HUES64 (cell line): ENCODE data around the gene HNRNPA3. TPM values are rescaled to one million over a fixed set of nuclear protein-coding genes. Genes with fewer than 3 reads are reported as not detected.

Source experiments
- H3K27ac ChIP-seq: 2 replicates; pipeline ENCODE4 v1.7.0; 2013; ENCODE audit warnings: low read depth, low read length, inconsistent platforms
- H3K27me3 ChIP-seq: 2 replicates; pipeline ENCODE4 v1.6.1; 2013; ENCODE audit warnings: mild to moderate bottlenecking, low read length; ENCODE audit not compliant: insufficient read depth
- H3K36me3 ChIP-seq: 2 replicates; pipeline ENCODE4 v1.6.1; 2013; ENCODE audit warnings: mild to moderate bottlenecking, low read length; ENCODE audit not compliant: insufficient read depth
- H3K4me1 ChIP-seq: 2 replicates; pipeline ENCODE4 v1.6.1; 2013; ENCODE audit warnings: mild to moderate bottlenecking, low read length, moderate library complexity; ENCODE audit not compliant: insufficient read depth
- H3K4me3 ChIP-seq: 2 replicates; pipeline ENCODE4 v1.5.1; 2013; ENCODE audit warnings: mild to moderate bottlenecking, low read length, moderate library complexity
- H3K9ac ChIP-seq: 2 replicates; pipeline ENCODE4 v1.6.1; 2013; ENCODE audit warnings: mild to moderate bottlenecking, low read depth, low read length
- H3K9me3 ChIP-seq: 2 replicates; pipeline ENCODE4 v1.6.1; 2013; ENCODE audit warnings: low read depth, low read length; ENCODE audit not compliant: insufficient read depth
- WGBS: fragments of 150-250, 120-280 bp; methylation state at CpG from one replicate; pipeline ENCODE4 v1.1.7; 2013; ENCODE audit warnings: missing lambda C conversion rate; 5-methylcytosine and 5-hydroxymethylcytosine counted together
- polyA plus RNA-seq, 2 experiments: library from polyadenylated mRNA; stranded (reverse); fragments of 50-300 nt; gene quantifications; one replicate each; pipeline ENCODE4 v1.2.3, GENCODE V29; 2013

HNRNPA3 gene
- polyA plus RNA-seq (2013, experiment 1 of 2), result 296 TPM
- 344 TPM for polyA plus RNA-seq (2013, experiment 2 of 2)

DNA sequence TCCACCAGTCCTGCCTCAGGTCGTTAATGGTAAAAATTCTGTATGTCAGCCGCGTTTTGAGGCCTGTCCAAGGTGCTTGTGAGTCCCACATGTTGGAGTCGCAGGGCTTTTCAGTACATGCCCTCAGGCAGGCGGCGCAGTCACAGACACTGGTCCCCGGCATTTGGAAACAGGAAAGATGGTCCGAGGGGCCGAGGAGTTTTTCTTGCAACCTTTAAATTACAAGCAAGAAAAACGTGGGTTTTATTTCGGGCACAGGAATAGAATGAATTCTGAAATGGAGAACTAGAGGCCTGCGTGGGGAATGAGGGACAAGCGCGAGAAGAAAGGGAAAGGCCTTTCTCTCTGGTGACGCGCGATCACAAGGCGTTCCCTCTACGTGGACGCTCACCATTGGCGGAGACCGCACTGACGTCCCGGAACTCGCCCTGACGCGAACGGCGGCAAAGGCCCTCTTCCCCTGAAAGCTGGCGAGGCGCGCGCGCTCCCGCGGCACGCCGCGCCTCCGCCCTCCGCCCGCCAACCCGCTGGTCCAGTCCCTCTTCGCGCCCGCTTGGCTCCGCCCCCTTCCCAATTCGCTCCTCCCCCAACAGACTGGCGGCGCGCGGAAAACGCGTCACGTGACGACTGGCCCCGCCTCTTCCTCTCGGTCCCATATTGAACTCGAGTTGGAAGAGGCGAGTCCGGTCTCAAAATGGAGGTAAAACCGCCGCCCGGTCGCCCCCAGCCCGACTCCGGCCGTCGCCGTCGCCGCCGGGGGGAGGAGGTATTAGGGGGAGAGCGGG is at the start of gene HNRNPA3:
HNRNPA3 (plus strand) TSS at position 689 of the 785 bp plus-strand sequence; CDS start at position 695, 6 bp downstream.
- Histone ChIP-seq H3K36me3 (peaks cover 34% of the 10 kb centered on the region), H3K9ac (peak within 1 kb of the TSS; percentile 99), H3K4me3 (peak within 1 kb of the TSS; percentile 96), H3K27me3 (no peaks in the 10 kb centered on the region), H3K4me1 (peaks cover 17% of the 10 kb centered on the region), H3K27ac (peak within 1 kb of the TSS; percentile 100), H3K9me3 (no peaks in the 10 kb centered on the region)
- under 1% methylated on average over 74 of the region's 74 CpGs for WGBS

DNA sequence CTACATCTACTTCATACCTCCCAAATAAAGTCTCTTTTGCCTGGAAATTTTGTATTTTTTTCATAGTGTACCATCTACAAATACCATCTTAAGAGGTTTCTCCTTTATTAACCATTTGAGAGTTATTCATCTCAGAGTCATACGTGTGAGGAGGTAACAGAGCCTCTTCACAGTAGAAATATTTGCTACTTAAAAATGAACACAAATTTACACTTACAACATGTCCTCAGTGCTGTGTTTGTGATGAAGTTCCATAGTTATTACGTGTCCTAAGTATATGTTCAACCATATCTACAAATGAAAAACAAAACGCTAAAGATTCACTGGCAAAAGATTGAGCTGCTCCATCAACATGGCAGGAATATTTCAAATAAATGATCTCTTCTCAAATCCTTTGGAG is 48.5 kb upstream of the HNRNPA3 start:
- Histone ChIP-seq H3K4me3 (no peak overlapping the region; the same call in 1 of the 2 replicates), H3K27ac (no peak overlapping the region), H3K9me3 (no peaks in the 10 kb centered on the region), H3K9ac (no peak overlapping the region), H3K36me3 (no peaks in the 10 kb centered on the region), H3K4me1 (peaks cover 29% of the 10 kb centered on the region), H3K27me3 (peaks cover 5% of the 10 kb centered on the region; the same call in 1 of the 2 replicates)
- WGBS, result 11% methylated on average over 2 of the region's 3 CpGs

DNA sequence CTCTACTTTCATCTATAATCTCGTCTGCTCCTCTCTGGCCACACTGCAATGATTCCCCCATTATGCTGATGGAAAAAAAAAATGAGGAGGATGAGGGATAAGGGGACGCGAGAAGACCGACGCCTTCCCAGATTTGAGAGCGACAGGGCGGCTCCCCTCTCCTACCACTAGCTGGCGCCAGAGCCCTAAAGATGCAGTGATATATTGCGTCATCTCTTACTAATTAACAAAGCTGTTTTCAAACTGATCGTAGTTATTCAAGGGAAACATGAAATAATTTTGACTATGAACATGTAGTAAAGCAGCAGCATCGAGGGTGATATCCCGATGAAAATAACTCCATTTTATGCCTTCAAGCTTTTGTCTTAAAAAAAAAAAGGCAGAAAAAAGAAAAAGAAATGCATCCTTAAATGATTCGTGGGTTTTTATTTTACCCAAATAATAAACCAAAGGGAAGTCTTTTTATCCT is 48.0 kb upstream of the HNRNPA3 start:
- Histone ChIP-seq H3K36me3 (no peaks in the 10 kb centered on the region), H3K27ac (no peak overlapping the region), H3K4me1 (peaks cover 30% of the 10 kb centered on the region), H3K27me3 (peaks cover 5% of the 10 kb centered on the region; the same call in 1 of the 2 replicates), H3K9ac (peak overlapping the region; percentile 51; the same call in 1 of the 2 replicates), H3K4me3 (peak overlapping the region; percentile 29), H3K9me3 (no peaks in the 10 kb centered on the region)
- 3% methylated on average over 11 of the region's 13 CpGs for WGBS

DNA sequence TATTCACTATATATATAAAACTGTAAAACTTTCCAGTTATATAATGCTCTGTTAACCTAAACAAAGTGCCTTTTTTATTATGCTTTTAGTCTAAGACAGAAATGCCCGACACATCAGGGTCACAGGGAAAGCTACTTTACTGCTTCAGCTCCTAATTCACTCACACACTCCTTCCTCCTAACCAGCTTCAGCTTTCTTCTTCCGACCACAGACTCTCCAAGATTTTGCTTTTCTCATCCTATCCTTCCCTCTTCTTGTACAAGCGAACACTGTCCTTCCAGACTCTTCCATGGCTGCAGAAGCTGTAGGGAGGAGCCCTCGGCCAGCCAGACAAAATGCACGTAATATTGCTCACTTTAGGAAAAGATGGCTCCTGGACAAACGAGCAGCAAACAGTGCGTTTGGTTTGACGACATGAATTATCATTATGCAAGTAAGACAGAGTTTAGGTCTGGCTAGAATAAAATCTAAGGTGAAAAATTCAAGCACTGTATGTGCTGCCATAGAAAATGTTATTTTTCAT is 47.5 kb upstream of the HNRNPA3 start:
- H3K9me3 ChIP-seq, result no peaks in the 10 kb centered on the region
- H3K27ac ChIP-seq, result no peak overlapping the region
- peak overlapping the region; percentile 51 for H3K9ac ChIP-seq
- no peaks in the 10 kb centered on the region for H3K36me3 ChIP-seq
- 70% methylated on average over 8 of the region's 8 CpGs for WGBS
- peaks cover 5% of the 10 kb centered on the region; the same call in 1 of the 2 replicates for H3K27me3 ChIP-seq
- H3K4me1 ChIP-seq, result peaks cover 35% of the 10 kb centered on the region
- H3K4me3 ChIP-seq, result peak overlapping the region; percentile 29; the same call in 1 of the 2 replicates

DNA sequence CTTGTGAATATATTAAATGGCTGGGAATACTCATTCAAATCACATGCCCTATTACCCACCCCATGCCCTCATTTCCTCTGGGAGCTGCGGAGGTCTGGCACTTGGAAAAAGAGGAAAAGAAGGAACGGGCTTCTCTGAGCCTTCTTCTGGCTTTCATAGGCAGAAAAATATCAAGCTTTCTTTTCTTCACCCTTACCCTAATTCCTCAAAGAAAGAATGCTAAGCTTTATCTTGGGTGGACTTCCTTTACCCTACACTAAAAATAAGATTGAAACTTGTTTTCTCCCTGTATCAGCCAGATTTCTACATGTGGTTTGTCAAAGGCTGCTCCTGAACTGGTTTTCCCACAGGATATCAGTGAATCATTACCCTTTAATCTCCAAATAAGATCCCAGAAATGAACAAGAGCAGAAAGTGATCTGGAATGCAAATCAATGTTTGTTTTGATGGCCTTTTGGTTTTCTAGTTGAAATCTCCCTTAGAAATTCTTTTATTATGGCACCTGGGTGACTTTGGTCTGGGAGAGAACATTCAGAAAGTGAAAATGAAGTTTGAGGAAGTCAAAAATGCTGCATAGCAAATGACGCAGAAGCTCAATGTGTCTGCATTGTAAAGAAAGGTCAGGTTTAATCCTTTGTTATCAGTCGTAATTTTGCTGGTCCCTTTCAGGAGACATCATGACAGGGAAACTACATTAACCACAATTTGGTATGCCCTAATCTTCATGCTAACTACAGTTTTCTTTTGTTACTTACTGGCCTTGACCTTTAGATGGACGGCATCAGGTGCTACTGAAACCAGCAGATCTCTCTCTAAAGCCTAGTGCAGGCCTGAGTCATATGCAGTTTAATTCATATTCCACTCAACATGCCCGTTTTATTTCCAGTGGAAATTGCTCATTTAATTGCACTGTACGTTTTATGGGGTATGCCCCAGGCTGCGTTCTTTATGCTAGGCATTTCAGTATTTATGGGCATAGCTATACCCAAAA is 46.6 kb upstream of the HNRNPA3 start:
- H3K4me3 ChIP-seq, result no peak overlapping the region
- H3K4me1 ChIP-seq, result peaks cover 43% of the 10 kb centered on the region
- no peaks in the 10 kb centered on the region for H3K36me3 ChIP-seq
- H3K9me3 ChIP-seq, result no peaks in the 10 kb centered on the region
- no peak overlapping the region for H3K27ac ChIP-seq
- H3K27me3 ChIP-seq, result peaks cover 5% of the 10 kb centered on the region; the same call in 1 of the 2 replicates
- WGBS, result 73% methylated on average over 8 of the region's 8 CpGs
- H3K9ac ChIP-seq, result no peak overlapping the region

DNA sequence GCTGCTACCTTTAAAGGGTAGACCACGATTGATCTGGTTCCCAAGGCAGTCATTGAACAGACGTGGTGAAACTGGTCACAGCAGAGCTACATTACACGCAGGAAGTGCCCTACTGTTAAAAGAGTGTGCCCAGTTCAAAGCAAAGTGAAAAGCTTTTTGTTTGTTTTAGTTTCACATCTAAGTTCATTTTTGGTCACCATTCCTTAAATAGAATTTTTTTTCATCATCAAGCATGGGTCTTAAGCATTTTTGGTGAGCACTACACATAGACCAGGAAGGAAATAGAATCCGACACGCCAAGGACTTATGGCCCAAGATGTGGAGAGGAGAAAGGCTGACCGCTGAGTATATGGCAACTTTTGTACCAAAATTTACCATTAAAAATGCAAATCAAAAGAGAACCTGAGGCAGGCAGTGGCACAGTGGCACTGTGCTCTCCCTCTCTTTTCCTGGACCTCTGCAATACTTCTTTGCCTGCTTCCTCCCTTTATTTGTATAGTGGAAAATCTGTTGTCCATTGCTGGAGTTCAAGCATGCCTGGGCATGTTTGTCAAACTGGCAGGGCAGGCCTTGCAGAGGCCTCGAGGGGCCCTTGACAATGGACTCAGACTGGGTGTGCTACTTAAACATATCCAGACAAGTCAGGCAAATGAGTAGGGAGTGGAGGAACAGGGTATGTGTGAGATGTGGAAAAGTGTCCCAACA is 42.6 kb upstream of the HNRNPA3 start:
- WGBS, result 90% methylated on average over 7 of the region's 7 CpGs
- no peak overlapping the region for H3K9ac ChIP-seq

DNA sequence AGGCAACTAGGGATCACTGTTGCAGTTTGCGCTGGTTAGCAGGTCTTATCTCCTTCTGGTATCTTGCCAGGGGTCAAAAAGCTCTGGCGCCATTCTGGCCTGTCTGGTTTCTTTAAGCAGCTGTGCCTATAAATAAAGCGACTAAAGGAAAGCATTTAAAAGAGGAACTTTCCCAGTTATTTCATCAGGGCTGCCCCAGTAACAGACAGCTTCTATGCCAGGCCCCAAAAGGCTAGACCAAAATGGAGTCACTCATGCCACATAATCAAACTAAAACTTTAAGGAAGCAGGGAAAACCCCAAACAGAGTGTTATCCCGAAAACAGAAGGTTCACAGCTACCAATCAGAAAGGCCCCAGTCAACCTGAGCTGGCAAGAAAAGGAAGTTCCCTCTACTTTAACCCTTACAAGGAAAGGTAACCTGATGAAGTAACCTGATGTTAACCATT is 41.2 kb upstream of the HNRNPA3 start:
- no peak overlapping the region for H3K4me3 ChIP-seq
- H3K9me3 ChIP-seq, result no peaks in the 10 kb centered on the region
- H3K27ac ChIP-seq, result no peak overlapping the region
- H3K9ac ChIP-seq, result no peak overlapping the region
- H3K27me3 ChIP-seq, result no peaks in the 10 kb centered on the region
- peaks cover 33% of the 10 kb centered on the region for H3K4me1 ChIP-seq
- H3K36me3 ChIP-seq, result no peaks in the 10 kb centered on the region
- WGBS, result 89% methylated on average over 4 of the region's 4 CpGs

More for the DNA sequence above, 42.6 kb upstream of the HNRNPA3 start:
- Histone ChIP-seq H3K27ac (no peak overlapping the region), H3K27me3 (no peaks in the 10 kb centered on the region), H3K36me3 (no peaks in the 10 kb centered on the region), H3K4me1 (peaks cover 37% of the 10 kb centered on the region), H3K9me3 (no peaks in the 10 kb centered on the region), H3K4me3 (no peak overlapping the region)

DNA sequence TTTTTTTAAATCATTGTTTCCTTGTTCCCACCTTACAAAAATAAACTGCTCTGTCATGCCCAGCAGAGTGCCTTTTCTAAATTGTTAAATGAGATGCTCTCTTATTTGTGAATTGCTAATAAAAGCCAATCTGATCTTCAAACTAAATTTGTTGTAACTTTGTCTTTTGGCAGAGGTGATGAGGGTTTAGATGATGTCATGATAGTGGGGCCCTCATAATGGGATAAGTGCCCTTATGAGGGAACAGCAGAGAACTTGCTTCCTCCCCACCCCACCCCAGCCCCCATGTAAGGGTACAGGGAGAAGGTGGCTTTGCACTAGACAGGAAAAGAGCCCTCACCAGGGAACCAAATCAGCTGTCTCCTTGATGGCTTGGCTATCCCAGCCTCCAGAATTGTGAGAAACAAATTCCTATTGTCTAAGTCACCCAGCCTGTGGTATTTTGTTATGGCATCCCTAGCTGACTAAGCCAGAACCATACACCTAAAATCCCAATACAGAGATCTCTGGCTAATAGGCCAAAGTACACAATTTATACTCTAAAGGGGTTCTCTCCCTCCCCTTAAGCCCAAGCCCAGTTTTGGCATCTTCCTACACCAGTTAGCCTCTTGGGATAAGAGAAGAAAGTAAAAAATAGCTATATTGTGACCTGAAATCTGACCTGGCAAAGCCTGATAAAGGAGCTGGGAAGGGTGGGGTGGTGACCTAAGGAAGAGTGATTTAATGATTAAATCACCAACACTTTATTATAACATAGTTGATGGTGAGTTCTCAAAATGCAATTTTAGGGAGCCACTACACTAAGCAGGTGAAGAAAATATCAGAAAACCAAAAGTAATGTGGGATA is 40.3 kb upstream of the HNRNPA3 start:
- no peaks in the 10 kb centered on the region for H3K27me3 ChIP-seq
- no peak overlapping the region for H3K4me3 ChIP-seq
- no peak overlapping the region for H3K27ac ChIP-seq
- no peak overlapping the region for H3K9ac ChIP-seq
- no peaks in the 10 kb centered on the region for H3K9me3 ChIP-seq
- no peaks in the 10 kb centered on the region for H3K36me3 ChIP-seq
- peaks cover 32% of the 10 kb centered on the region for H3K4me1 ChIP-seq

DNA sequence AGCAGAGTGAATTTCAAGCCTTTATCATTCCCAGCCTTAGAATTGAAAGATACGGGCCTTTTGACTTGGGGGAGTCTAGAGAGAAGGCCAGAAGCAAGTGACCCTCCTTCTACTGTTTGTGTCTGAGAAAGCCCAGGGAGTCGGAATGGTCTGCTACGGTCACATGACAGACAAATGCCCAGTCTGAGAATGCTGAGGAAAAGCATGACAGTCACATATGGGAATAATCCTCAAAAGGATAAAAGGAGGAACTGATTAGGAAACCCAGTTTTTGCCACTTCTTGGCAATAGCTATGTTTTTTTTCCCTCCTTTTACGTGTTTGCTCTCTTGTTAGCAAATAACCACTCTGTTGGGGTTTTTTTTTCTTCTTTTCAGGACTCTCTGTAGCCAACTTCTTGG is 38.1 kb upstream of the HNRNPA3 start:
- H3K4me1 ChIP-seq, result peaks cover 37% of the 10 kb centered on the region
- H3K36me3 ChIP-seq, result no peaks in the 10 kb centered on the region
- H3K27me3 ChIP-seq, result no peaks in the 10 kb centered on the region
- no peak overlapping the region for H3K4me3 ChIP-seq
- no peak overlapping the region for H3K27ac ChIP-seq
- 80% methylated on average over 4 of the region's 4 CpGs for WGBS
- no peak overlapping the region for H3K9ac ChIP-seq
- H3K9me3 ChIP-seq, result no peaks in the 10 kb centered on the region
